Femur (tissue), 1 donor: ENCODE data around the gene PERM1.

Experiments used
- DNase-seq: peaks from one replicate; pipeline ENCODE4 v3.0.0-alpha.2; 2017

The PERM1 gene

DNA sequence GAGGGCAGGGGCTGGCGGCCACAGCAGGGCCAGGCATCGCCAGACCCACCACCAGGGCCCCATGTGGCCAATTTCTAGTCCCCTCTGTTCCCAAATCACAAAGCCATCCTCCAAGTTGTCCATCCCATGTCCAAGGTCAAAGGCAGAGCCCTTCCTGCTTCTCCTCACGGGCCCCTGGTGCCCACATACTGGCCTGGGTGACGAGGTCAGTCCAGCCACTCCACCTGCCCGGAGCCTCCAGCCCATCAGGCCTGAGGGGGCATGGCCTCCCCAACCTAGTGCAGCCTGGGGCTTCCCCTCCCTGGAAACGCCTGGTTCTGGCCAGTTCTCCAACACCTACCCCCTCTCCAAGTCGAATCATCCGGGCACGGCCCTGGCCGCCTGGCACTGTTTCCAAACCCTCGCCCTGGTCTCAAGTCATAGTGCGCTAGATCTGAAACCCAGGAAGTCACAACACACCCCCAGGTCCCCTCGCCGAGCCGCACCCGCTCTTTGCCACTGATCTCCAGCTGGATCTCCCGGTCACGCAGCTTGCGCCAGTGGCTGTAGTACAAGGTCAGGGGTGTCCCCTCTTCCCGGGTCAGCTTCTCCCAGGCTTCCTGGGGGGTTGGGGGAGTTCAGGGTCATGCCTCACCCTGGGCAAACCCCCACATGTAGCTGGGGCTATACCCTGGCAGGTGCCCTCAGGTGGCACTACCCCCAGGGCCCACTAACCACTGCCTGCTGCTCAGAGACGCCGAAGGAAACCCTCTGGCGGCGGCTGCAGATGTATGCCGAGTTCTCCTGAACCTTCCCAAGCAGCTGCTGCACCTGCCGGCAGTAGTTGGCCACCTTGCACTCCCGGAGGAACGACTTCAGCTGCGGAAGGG, 36.0 kb downstream of the PERM1 start:
- no peak for DNase-seq

- peak; percentile 71 for DNase-seq
Observed at GRCh38 chr1:944341-945325, 37.3 kb downstream of the PERM1 start.

GRCh38 chr1:943545-944340, 38.1 kb downstream of the PERM1 start:
- DNase-seq, result no peak

DNA sequence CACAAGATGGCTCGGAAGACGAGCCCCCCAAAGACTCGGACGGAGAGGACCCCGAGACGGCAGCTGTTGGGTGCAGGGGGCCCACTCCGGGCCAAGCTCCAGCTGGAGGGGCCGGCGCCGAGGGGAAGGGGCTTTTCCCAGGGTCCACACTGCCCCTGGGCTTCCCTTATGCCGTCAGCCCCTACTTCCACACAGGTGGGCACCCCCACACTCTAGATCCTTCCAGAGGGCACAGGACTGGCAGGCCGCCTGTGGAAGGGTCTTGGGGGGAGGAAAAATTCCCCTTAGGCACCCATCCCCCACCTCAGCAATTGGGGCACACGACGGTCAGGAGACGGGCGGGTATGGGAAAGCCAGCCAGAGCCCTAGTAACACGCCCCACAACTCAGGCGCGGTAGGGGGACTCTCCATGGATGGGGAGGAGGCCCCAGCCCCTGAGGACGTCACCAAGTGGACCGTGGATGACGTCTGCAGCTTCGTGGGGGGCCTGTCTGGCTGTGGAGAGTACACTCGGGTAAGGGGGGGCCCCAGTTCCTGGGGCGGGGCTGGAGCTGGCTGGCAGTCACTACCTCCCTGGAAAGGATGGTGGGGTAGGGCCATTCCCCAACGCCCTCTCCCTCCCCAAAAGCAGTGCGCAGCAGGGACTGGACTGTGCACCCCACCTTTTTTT, 38.9 kb downstream of the PERM1 start:
- peak; percentile 70 for DNase-seq

GRCh38 chr1:942411-942821, 39.5 kb downstream of the PERM1 start:
- no peak for DNase-seq

DNA sequence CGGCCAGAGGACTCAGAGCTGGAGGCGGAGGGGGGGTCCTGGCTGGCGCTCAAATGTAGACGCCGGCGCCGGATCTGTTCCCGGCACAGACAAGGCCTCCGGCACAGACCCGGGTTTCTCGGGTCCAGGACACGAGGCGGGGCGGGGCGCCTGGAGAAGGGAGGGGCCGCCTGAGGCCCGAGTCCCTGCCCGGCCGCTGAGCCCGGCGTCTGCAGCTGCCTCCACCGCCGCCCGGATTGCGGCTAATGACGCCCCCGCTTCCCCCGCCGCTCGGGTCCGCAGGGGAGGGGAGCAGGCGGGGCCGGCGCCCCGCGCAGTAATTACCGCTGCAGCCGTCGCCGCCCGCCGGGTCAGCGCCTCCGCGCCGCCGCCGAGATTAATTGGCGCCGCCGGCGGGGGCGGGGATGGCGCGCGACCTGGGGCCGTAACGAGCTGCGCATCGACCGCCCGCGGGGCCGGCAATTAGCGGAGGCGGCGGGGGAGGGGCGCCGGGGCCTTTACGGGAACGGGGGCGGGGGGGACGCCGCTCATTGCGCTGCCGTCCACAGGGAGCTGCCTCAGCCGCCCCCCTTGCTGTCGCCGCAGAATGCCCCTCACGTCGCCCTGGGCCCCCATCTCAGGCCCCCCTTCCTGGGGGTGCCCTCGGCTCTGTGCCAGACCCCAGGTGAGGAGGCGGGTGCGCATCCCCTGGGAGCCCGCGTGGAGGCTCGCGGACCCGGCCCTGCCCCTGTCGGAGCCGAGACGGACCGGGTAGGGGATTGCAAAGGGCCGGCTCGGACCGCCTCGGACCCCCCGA, 40.1 kb downstream of the PERM1 start:
- DNase-seq, result peak; percentile 92

DNA sequence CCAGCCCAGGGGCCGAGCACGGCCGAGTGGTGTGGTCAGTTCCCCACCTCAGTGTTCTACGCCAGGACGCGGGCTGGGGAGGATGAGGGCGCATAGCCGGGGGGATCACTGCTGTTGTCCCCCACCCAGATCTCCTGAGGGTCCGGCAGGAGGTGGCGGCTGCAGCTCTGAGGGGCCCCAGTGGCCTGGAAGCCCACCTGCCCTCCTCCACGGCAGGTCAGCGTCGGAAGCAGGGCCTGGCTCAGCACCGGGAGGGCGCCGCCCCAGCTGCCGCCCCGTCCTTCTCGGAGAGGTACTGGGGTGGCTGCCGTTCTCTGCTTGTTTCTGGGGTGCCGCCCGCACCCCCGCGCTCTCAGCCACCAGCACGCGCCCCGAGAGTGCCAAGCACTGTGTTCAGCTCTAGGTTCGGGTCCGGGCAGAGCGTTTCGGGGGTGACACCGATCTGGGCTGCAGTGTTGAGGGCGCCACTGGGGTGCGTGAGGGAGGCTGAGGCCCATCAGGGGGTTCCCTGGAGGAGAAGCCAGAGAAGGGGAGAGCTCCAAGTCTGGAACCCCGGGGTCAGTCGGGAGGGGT, 40.8 kb downstream of the PERM1 start:
- DNase-seq, result no peak

DNA sequence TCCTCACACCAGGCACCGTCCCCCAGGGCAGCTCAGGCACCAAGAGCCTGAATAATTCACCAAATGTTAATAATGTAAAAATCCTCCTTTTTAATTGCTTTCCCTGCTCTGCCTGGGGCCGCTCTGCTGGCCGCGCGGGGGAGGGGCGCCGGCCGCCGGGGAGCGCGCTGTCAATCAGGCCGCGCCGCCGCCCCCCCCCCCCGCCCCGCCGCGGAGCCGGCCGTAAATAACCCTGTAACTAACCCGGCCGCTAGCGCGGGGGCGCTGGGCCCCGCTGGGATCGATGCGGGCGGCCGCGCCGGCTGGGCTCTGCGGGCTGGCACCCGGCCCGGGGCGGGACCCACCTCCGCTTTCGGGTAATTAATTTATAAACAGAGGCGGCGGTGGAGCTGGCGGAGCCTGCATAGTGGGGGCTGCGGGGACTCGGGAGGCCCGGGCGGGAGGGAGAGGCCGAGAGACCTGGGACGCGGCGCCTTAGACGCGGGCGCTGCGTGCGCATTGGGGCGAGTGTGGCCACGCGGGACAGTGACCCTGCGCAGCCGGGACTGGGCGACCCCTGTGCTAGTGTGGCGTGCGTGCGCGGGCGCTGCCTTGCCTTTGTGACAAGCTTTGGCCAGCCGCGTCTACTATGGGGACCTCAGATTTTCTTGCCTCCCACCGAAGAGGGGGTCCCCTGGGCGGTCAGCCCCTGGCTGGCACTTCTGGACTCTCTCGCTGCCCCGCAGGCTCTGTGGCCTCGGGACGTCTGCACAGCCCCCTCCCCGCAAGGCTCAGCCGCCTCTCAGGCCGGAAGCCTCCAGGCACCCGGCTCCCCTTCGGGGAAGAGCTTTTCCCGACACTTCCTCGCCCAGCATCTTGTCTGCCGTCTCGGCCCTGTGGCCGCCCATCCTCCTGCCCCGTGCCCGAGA, 41.5 kb downstream of the PERM1 start:
- peak; percentile 89 for DNase-seq

DNA sequence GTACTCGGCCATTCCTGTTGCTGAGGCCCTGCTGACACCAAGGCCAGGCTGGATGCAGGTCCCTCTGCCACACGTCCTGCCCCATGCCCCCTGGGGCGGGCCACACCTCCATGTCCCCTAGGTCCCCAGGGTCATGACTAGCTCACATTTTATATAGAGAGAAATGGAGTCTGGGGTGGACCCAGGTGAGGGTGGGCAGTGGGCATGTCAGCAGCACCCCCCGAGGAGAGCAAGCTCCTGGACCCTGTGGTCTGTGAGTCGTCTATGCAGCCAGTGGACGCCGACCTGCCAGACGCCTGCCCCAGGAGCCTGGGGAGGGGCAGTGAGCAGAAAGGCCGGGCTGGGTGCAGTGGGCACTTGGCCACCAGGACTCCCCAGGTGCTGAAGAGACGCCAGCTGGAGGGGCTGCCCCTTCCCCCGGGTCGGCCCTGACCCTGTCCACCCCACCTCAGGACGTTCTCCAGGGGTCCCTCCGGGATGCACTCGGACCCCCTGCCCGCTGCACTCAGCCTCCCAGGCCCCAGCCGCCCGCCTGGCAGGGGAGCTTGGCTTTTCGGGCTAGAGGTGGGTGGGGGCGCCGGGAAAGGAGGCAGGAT, 42.3 kb downstream of the PERM1 start:
- no peak for DNase-seq

DNA sequence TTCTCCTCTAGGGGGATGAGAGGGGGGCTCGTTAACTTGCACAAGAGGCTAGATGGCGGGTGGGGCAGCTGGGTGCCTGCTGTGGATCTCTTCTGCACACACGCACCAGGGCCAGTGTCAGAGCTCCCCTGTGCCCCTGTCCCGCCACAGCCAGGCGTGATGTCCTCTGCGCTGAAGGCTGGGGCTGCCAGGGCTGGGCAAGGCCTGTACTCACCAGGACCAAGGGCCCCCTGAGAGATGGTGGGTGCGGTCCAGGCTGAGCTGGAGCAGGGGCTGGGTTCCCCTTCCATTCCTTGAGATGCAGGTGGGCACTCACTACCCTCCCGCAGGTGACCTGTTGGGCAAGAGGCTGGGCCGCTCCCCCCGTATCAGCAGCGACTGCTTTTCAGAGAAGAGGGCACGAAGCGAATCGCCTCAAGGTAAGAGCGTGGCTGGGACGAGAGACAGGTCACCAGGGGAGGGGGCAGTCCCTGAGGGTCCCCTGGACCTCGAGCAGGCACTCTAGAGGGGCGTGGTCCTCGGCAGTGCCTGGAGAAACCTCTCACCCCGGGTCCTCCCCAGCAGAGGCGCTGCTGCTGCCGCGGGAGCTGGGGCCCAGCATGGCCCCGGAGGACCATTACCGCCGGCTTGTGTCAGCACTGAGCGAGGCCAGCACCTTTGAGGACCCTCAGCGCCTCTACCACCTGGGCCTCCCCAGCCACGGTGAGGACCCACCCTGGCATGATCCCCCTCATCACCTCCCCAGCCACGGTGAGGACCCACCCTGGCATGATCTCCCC, 43.0 kb downstream of the PERM1 start:
- no peak for DNase-seq

- DNase-seq, result no peak
Observed at GRCh38 chr1:938088-938683, 43.7 kb downstream of the PERM1 start.

DNA sequence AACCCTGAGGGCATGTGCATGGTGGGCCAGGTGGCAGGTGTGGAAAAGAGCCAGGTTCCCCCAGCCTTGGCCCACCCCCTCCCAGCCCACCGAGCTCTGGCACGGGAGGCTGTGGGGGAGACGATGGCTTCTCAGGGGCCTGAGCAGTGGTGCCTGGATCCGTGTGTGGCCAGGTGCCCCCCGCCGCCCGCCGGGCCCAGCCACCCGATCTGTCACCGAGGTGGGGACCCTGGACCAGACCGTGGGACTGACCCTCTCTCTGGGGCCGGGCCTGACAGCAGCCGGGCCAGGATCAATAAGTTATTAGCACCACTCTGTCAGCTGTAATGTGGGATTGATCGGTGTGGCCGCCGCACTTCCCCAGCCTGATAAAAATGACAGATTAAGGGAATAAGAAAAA, 44.4 kb downstream of the PERM1 start:
- no peak for DNase-seq

- DNase-seq, result no peak
Observed at GRCh38 chr1:936348-937264, 45.3 kb downstream of the PERM1 start.

GRCh38 chr1:935751-936231, 46.1 kb downstream of the PERM1 start:
- peak; percentile 61 for DNase-seq

GRCh38 chr1:934991-935750, 46.7 kb downstream of the PERM1 start:
- DNase-seq, result no peak

GRCh38 chr1:933603-933940, 48.3 kb downstream of the PERM1 start:
- DNase-seq, result no peak
